ENCODE results near the gene RAB5IF. TPM values are rescaled to one million over a fixed set of nuclear protein-coding genes. Genes with fewer than 3 reads are reported as not detected.

Gene RAB5IF
- total RNA-seq, 2 experiments from 2014 or later = 62.6 to 74.8 TPM

- peaks cover 45% of the 10 kb centered on the region for H3K4me1 ChIP-seq (ENCODE audit: insufficient read depth, low read length)
- H3K9me3 ChIP-seq (ENCODE audit: control insufficient read depth in 1 of 2, insufficient read depth in 1 of 2, low read length in 2 of 2) = no peaks in the 10 kb centered on the region
- H3K4me3 ChIP-seq (ENCODE audit: low read length) = peak overlapping the region; percentile 97
- H3K4me3 Mint-ChIP-seq = peak overlapping the region; percentile 90
- peaks cover 11% of the 10 kb centered on the region for H3K36me3 ChIP-seq (ENCODE audit: insufficient read depth, low read length)
- H3K27me3 ChIP-seq (ENCODE audit: control insufficient read depth in 1 of 2, insufficient read depth in 2 of 2, low read length in 2 of 2) = no peaks in the 10 kb centered on the region
- DNase-seq (peak in 12 of 14 experiments; percentile 31 to 73 (median 53)), ATAC-seq (ENCODE audit: poor library complexity) (peak; percentile 35)
- CTCF ChIA-PET = interaction anchor here (0.7 to 8.5 kb wide), 4 partner anchors 17 to 38 kb away, joined by 3 to 57 read pairs (median 15); partner anchors contain the start of gene RAB5IF
- POLR2A ChIA-PET = interaction anchor here (0.8 to 8.2 kb wide), 15 partner anchors 9 to 832 kb away, joined by 3 to 121 read pairs (median 6); partner anchors contain the start of genes DSN1, RAB5IF, RBM39 and SLA2
- intact Hi-C loops (cut with DNase I, micrococcal nuclease) = loop anchor here (2.0 to 5.0 kb wide), 3 partner anchors 20 to 524 kb away; no protein-coding TSS in a partner anchor
- peak overlapping the region; percentile 97 for H3K27ac Mint-ChIP-seq
- no peaks in the 10 kb centered on the region for H3K9me3 Mint-ChIP-seq
- no peaks in the 10 kb centered on the region for H3K27me3 Mint-ChIP-seq
- no peak for TF ChIP-seq CTCF (IDR thresholded peaks at IDR 0.05)
- H3K36me3 Mint-ChIP-seq (ENCODE audit: low read depth) = peaks cover 32% of the 10 kb centered on the region
- peaks cover 40% of the 10 kb centered on the region for H3K4me1 Mint-ChIP-seq (ENCODE audit: low read depth)
- peak overlapping the region; percentile 100 for H3K27ac ChIP-seq (ENCODE audit: low read depth in 1 of 2, low read length in 2 of 2)
These were observed 31.0 kb upstream of the RAB5IF start for GRCh38 chr20:36574366-36575135.

- Histone ChIP-seq H3K4me1 (ENCODE audit: insufficient read depth, low read length) (peaks cover 45% of the 10 kb centered on the region), H3K36me3 (ENCODE audit: insufficient read depth, low read length) (peaks cover 24% of the 10 kb centered on the region), H3K9me3 (ENCODE audit: control insufficient read depth in 1 of 2, insufficient read depth in 1 of 2, low read length in 2 of 2) (no peaks in the 10 kb centered on the region), H3K27me3 (ENCODE audit: control insufficient read depth in 1 of 2, insufficient read depth in 2 of 2, low read length in 2 of 2) (no peaks in the 10 kb centered on the region), H3K4me3 (ENCODE audit: low read length) (no peak overlapping the region), H3K27ac (ENCODE audit: low read depth in 1 of 2, low read length in 2 of 2) (no peak overlapping the region)
- ChIA-PET POLR2A (interaction anchor here (1.0 to 8.2 kb wide), 6 partner anchors 12 to 69 kb away, joined by 3 to 115 read pairs (median 11); partner anchors contain the start of genes RAB5IF and SLA2), CTCF (interaction anchor here (0.8 to 8.5 kb wide), 5 partner anchors 12 to 157 kb away, joined by 3 to 57 read pairs (median 3); partner anchors contain the start of gene RAB5IF)
- no peak for ATAC-seq (ENCODE audit: poor library complexity)
- Mint-ChIP-seq H3K36me3 (ENCODE audit: low read depth) (peaks cover 44% of the 10 kb centered on the region), H3K27me3 (no peaks in the 10 kb centered on the region), H3K4me3 (peak overlapping the region; percentile 90), H3K4me1 (ENCODE audit: low read depth) (peaks cover 48% of the 10 kb centered on the region), H3K9me3 (no peaks in the 10 kb centered on the region), H3K27ac (peak overlapping the region; percentile 97)
- DNase-seq = no peak
- TF ChIP-seq CTCF (IDR thresholded peaks at IDR 0.05) = no peak
- intact Hi-C loops (cut with DNase I, micrococcal nuclease) = no loop called here
These were observed 29.5 kb upstream of the RAB5IF start for GRCh38 chr20:36576081-36576445.

DNA sequence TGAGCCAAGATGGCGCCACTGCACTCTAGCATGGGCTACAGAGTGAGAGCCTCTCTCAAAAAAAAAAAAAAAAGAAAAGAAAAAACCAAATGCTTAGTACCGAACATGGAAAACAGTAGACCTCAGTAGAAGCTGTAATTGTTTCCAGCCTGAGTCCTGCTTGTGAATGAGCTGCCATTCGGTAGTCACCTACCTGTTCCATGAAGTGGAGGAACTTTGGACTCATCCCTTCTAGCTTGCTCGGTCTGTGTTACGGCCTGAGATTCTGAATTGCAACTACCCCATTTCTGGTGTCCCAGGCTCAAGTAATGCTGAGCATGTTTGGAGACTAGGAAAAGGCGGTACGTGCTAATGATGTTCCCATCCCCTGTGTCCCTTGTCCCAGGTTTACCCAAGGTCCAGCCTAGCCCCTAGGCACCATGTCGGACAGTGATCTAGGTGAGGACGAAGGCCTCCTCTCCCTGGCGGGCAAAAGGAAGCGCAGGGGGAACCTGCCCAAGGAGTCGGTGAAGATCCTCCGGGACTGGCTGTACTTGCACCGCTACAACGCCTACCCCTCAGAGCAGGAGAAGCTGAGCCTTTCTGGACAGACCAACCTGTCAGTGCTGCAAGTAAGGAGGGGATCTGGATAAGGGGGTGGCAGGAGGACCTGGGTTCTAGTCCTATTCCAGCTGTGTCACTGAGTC, 27.1 kb upstream of the RAB5IF start:
- H3K27me3 ChIP-seq (ENCODE audit: control insufficient read depth in 1 of 2, insufficient read depth in 2 of 2, low read length in 2 of 2) = no peaks in the 10 kb centered on the region
- ATAC-seq (ENCODE audit: poor library complexity) (no peak), DNase-seq (no peak)
- peaks cover 43% of the 10 kb centered on the region for H3K36me3 ChIP-seq (ENCODE audit: insufficient read depth, low read length)
- H3K4me3 ChIP-seq (ENCODE audit: low read length) = no peak overlapping the region
- Mint-ChIP-seq H3K4me1 (ENCODE audit: low read depth) (peaks cover 40% of the 10 kb centered on the region), H3K4me3 (peak overlapping the region; percentile 20), H3K27me3 (no peaks in the 10 kb centered on the region), H3K36me3 (ENCODE audit: low read depth) (peaks cover 59% of the 10 kb centered on the region), H3K27ac (peak overlapping the region; percentile 42), H3K9me3 (no peaks in the 10 kb centered on the region)
- POLR2A ChIA-PET = interaction anchor here (0.5 to 8.2 kb wide), 2 partner anchors 19 to 465 kb away, joined by 3 to 115 read pairs; no protein-coding TSS in a partner anchor
- H3K27ac ChIP-seq (ENCODE audit: low read depth in 1 of 2, low read length in 2 of 2) = no peak overlapping the region
- peaks cover 36% of the 10 kb centered on the region for H3K4me1 ChIP-seq (ENCODE audit: insufficient read depth, low read length)
- TF ChIP-seq CTCF (IDR thresholded peaks at IDR 0.05) = no peak
- CTCF ChIA-PET = interaction anchor here (2.7 to 8.5 kb wide), 2 partner anchors 9 to 27 kb away, joined by 9 to 57 read pairs; partner anchors contain the start of gene RAB5IF
- H3K9me3 ChIP-seq (ENCODE audit: control insufficient read depth in 1 of 2, insufficient read depth in 1 of 2, low read length in 2 of 2) = no peaks in the 10 kb centered on the region
- intact Hi-C loops (cut with DNase I, micrococcal nuclease) = no loop called here
